Upper lobe of right lung (tissue), 1 donor: Measurements from ENCODE around the gene TSNAXIP1. TPM values are rescaled to one million over a fixed set of nuclear protein-coding genes. Genes with fewer than 3 reads are reported as not detected.

ENCODE experiments used
- ATAC-seq: fragments of 200-7000 bp; cut with Tn5 transposase; one replicate; pipeline ENCODE4 v1.9.1; 2020; ENCODE audit warnings: mild to moderate bottlenecking, moderate library complexity
- DNase-seq: peaks from one replicate; pipeline ENCODE4 v3.0.0-alpha.2; 2020
- H3K27ac ChIP-seq: fragments of 200-600 bp; one replicate; pipeline ENCODE4 v1.8.0; 2022
- H3K27me3 ChIP-seq: fragments of 200-600 bp; one replicate; pipeline ENCODE4 v1.8.0; 2022; ENCODE audit warnings: mild to moderate bottlenecking
- H3K36me3 ChIP-seq: fragments of 200-600 bp; one replicate; pipeline ENCODE4 v1.8.0; 2022
- H3K4me1 ChIP-seq: fragments of 200-600 bp; one replicate; pipeline ENCODE4 v1.8.0; 2022
- H3K4me3 ChIP-seq: fragments of 200-600 bp; one replicate; pipeline ENCODE4 v1.8.0; 2022; ENCODE audit warnings: mild to moderate bottlenecking
- H3K9me3 ChIP-seq: fragments of 200-600 bp; one replicate; pipeline ENCODE4 v1.8.0; 2022
- CTCF ChIP-seq: fragments of 200-600 bp; IDR thresholded peaks from one replicate; pipeline ENCODE4 v1.8.0; 2022; ENCODE audit warnings: antibody characterized with exemption
- intact Hi-C: fragments of 100-400 bp; cut with DNase I; formaldehyde crosslinking; loops from one replicate; pipeline ENCODE4 v1.11.0; 2022
- total RNA-seq: library from RNA; stranded (reverse); fragmentation: NEBNext Ultra II Directional; extraction: Animal tissue kit (Norgen Biotek cat#: 25700); gene quantifications from one replicate; pipeline ENCODE4 v1.2.1, GENCODE V29; 2021
- donor health status: DM: no; HTN: yes; CAD: no; lungs with severe emphysema.

The TSNAXIP1 gene
- total RNA-seq, 1 donor from 2014 or later = 0.55 TPM

- ATAC-seq (no peak), DNase-seq (no peak)
- no peaks in the 10 kb centered on the region for H3K36me3 ChIP-seq
- H3K27ac ChIP-seq = no peak overlapping the region
- no peak overlapping the region for H3K4me3 ChIP-seq
- TF ChIP-seq CTCF = no peak
- intact Hi-C loops = no loop called here
- no peaks in the 10 kb centered on the region for H3K27me3 ChIP-seq
- no peaks in the 10 kb centered on the region for H3K9me3 ChIP-seq
- peaks cover 6% of the 10 kb centered on the region for H3K4me1 ChIP-seq
These were observed 31.1 kb downstream of the TSNAXIP1 start for GRCh38 chr16:67837811-67838210.

GRCh38 chr16:67841198-67841815 is 34.6 kb downstream of the TSNAXIP1 start:
- DNase-seq (no peak), ATAC-seq (no peak)
- intact Hi-C loops = no loop called here
- no peaks in the 10 kb centered on the region for H3K27me3 ChIP-seq
- peaks cover 32% of the 10 kb centered on the region for H3K4me1 ChIP-seq
- H3K36me3 ChIP-seq = no peaks in the 10 kb centered on the region
- peak overlapping the region; percentile 99 for H3K27ac ChIP-seq
- peak overlapping the region; percentile 89 for H3K4me3 ChIP-seq
- H3K9me3 ChIP-seq = no peaks in the 10 kb centered on the region
- TF ChIP-seq CTCF = no peak

- peak; percentile 85 for ATAC-seq
These were observed 35.3 kb downstream of the TSNAXIP1 start, which contains the start of gene THAP11 for GRCh38 chr16:67841816-67842508. Gene THAP11 (plus strand): TSS chr16:67842320. CDS start chr16:67842555, 235 bp downstream.

GRCh38 chr16:67842509-67843342 is 36.0 kb downstream of the TSNAXIP1 start:
- Histone ChIP-seq H3K4me3 (peak overlapping the region; percentile 89), H3K27me3 (no peaks in the 10 kb centered on the region), H3K27ac (peak overlapping the region; percentile 99), H3K4me1 (peaks cover 33% of the 10 kb centered on the region), H3K9me3 (no peaks in the 10 kb centered on the region), H3K36me3 (no peaks in the 10 kb centered on the region)
- TF ChIP-seq CTCF = peak; percentile 29
- ATAC-seq (peak; percentile 35), DNase-seq (peak; percentile 73)
- intact Hi-C loops = no loop called here

More at GRCh38 chr16:67841816-67842508, 35.3 kb downstream of the TSNAXIP1 start, which contains the start of gene THAP11:
- Histone ChIP-seq H3K27me3 (no peaks in the 10 kb centered on the region), H3K36me3 (no peaks in the 10 kb centered on the region), H3K9me3 (no peaks in the 10 kb centered on the region), H3K4me3 (peak within 1 kb of the TSS; percentile 89), H3K27ac (peak within 1 kb of the TSS; percentile 99), H3K4me1 (peaks cover 32% of the 10 kb centered on the region)
- DNase-seq = peak; percentile 96
- intact Hi-C loops = no loop called here
- peak; percentile 86 for TF ChIP-seq CTCF

- ATAC-seq (no peak), DNase-seq (no peak)
- intact Hi-C loops = no loop called here
- H3K4me3 ChIP-seq = peak overlapping the region; percentile 89
- H3K36me3 ChIP-seq = no peaks in the 10 kb centered on the region
- no peaks in the 10 kb centered on the region for H3K27me3 ChIP-seq
- peak overlapping the region; percentile 99 for H3K27ac ChIP-seq
- H3K4me1 ChIP-seq = peaks cover 40% of the 10 kb centered on the region
- no peak for TF ChIP-seq CTCF
- no peaks in the 10 kb centered on the region for H3K9me3 ChIP-seq
These were observed 36.7 kb downstream of the TSNAXIP1 start for GRCh38 chr16:67843343-67843765.
